Fibroblast of pulmonary artery (primary cell): Measurements from ENCODE around the gene SPSB1.
A peak's percentile ranks its signal among the peaks of the same experiment; 100 is the strongest.

Source experiments
- DNase-seq: peaks from one replicate; pipeline ENCODE4 v3.0.0-alpha.2; 2010; ENCODE audit warnings: low read depth
- H3K4me3 ChIP-seq: replicated peaks from 2 replicates; pipeline ENCODE4 v1.5.1; 2011; ENCODE audit warnings: low read depth, mild to moderate bottlenecking, control low read depth, low read length, moderate library complexity
- TF ChIP-seq, protein P1 (sequence below): IDR thresholded peaks from 2 replicates; pipeline ENCODE4 v1.5.1; 2011; ENCODE audit warnings: mild to moderate bottlenecking, control low read depth, low read length, inconsistent platforms; ENCODE audit errors: missing control alignments

Gene SPSB1

DNA sequence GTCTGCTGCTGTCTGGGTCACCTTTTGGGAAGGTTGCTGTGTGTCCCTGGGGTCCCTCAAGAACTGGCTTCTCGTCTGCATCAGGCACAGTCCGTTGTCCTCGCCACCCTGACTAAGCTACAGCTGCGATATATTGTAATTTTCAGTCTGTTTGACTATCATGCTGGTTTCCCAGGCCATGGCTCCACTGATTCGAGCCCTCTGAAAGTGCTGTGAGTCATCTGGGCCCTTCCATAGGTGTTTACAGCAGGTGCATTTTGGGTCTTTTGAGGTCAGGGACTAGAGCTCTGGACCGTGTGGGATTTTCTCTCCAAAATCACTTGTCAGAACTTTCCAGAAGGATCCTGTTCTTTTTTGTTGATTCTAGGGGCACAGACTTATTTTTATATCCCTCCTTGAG is 52.8 kb downstream of the SPSB1 start:
- TF ChIP-seq, protein P1, sequence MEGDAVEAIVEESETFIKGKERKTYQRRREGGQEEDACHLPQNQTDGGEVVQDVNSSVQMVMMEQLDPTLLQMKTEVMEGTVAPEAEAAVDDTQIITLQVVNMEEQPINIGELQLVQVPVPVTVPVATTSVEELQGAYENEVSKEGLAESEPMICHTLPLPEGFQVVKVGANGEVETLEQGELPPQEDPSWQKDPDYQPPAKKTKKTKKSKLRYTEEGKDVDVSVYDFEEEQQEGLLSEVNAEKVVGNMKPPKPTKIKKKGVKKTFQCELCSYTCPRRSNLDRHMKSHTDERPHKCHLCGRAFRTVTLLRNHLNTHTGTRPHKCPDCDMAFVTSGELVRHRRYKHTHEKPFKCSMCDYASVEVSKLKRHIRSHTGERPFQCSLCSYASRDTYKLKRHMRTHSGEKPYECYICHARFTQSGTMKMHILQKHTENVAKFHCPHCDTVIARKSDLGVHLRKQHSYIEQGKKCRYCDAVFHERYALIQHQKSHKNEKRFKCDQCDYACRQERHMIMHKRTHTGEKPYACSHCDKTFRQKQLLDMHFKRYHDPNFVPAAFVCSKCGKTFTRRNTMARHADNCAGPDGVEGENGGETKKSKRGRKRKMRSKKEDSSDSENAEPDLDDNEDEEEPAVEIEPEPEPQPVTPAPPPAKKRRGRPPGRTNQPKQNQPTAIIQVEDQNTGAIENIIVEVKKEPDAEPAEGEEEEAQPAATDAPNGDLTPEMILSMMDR, result no peak
- no peak overlapping the region for H3K4me3 ChIP-seq
- DNase-seq, result no peak

DNA sequence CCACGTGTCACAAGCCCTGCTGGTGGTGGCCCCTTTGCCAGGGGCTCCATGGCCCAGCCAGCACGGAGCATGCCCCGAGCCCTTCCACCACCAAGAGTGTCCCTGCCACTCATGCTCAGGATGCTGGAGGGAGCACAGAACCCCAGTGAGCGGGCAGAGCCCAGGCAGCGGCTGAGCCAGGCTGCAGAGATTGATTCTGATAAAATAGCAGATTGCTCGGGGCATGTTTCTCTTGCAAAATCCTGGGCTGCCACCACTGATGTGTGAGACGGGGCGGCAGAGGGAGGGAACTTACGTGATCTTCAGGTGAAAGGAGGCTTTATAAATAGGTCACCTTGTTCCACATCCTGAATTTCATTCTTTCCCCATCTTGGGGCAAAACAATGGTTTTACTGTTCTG is 53.2 kb downstream of the SPSB1 start:
- no peak overlapping the region for H3K4me3 ChIP-seq
- TF ChIP-seq, protein P1, result no peak
- DNase-seq, result no peak

DNA sequence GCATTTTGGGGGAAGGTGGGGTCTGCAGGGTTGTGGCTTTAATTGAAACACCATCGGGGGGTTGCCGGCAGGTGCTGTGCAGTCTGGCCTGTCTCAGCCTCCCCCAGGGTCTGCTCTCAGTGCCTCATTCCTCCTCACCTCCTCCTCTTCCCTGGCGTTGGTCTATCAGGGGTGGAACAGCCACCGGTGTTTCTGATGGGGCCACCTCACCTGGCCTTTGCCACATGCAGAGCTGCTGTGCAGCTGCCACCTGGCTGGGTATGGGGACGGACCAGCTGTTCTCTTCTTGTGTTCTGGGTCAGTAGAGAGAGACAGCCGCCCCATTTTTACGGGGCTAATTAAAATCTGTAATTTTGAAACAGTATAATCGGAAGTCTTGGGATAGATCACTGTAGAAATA is 53.9 kb downstream of the SPSB1 start:
- H3K4me3 ChIP-seq, result no peak overlapping the region
- no peak for DNase-seq

DNA sequence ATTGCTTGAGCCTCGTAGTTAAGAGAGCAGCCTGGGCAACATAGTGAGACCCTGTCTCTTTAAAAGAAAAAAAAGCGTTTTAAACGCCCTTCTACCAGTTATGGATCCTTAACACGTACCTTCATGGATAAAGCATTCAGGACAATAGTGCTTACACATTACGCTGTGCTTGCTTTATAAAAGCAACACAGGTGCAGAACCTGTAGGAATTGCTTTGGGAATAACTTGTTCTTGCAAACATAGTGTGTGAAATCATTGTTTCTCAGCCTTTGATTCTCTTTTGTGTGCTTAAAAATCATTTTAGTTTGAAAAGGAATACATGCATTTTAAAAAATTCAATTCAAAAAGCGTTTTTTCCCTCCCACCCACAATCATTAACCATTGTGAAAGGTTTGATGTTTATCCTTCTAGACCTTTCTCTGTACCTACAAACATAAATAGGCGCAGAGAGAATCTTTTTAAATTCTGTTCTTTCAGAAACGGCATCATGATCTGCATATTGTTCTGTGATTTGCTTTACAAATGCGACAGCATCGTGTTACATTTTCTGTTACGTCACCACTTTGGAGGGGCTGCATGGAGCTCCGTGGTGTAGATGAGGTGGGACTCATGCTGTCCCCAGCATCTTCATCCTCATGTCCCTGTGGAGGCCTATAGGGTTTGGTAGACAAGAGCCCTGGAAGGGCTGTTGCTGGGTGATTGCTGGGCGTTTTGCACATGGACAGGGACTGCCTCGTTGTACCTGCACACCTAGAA is 54.6 kb downstream of the SPSB1 start:
- no peak overlapping the region for H3K4me3 ChIP-seq
- no peak for DNase-seq
- TF ChIP-seq, protein P1, result no peak

More for the DNA sequence above, 53.9 kb downstream of the SPSB1 start:
- TF ChIP-seq, protein P1, result no peak

DNA sequence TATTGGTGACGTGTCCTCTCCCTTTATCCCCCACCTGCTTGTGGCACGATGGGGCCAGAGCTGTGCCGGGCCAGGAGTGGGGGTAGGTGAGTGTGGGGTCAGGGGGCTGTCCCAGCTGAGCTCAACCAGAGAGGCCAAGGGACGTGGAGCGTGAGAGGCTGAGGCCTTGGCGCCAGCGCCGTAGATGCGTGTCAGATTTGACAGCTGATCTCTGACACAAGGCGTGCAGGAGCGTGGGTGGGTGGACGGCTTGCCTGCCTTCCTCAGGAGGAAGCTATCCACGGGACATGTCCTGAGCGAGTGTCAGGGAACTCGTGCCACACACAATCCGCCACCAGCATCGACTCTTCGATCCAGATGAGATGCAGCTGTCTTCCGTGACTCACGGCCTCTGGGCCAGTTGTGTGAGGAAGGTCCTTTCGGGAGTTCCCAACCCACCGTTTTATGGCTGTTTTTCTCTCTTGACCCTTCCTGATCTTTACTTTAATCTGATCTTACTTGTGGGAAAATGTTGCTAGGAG is 56.7 kb downstream of the SPSB1 start:
- no peak for DNase-seq
- TF ChIP-seq, protein P1, result no peak
- H3K4me3 ChIP-seq, result no peak overlapping the region

DNA sequence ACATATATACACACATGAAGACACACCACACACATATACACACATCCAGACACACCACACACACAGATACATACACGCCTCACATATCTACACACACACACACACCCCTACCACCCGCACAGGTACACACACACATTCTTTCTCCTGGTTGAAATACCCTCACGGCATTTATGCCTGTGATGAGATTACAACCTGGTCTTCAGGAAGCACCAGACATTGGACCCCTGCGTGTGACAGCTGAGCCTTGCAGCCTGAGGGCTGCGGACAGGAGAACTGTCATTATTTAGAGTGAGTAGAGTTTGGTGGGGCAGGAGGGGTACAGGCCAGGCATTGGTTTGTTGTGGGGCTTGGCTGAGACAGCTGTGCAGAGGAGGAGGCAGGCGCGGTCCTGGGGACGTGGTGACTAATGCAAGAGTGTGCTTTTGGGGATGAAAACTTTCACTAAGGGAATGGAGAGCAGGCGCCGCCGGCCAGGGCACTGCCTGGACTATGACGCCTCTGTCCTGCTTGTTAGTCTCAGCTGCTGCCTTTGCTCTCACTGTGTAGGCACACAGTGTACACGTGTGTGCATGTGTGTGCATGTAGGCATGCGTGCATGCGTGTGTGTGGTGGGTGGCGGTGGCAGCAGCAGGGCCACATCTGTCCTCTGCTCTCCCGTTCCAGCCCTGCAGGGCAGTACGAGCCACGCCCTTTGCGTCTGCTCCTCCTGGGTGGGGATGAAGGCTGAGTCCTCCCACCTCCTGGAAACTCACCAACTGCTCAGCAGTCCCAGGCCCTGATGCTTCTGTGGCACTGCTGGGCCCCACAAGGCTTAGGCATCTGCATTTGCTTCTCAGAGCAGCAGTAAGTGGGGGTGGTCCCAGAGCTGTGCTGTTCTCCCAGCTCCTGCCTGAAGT is 57.6 kb downstream of the SPSB1 start:
- peak; percentile 41 for DNase-seq
- H3K4me3 ChIP-seq, result no peak overlapping the region
- TF ChIP-seq, protein P1, result no peak
